HepG2 (cell line): ENCODE measurements around the gene NHSL1. TPM values are rescaled to one million over a fixed set of nuclear protein-coding genes. Genes with fewer than 3 reads are reported as not detected.

ENCODE experiments used
- ARID5B ChIP-seq: IDR thresholded peaks from 2 replicates; pipeline ENCODE4 v1.4.0; 2020; ENCODE audit warnings: mild to moderate bottlenecking, missing genetic modification reagents
- BCL6 ChIP-seq: IDR thresholded peaks from 2 replicates; pipeline ENCODE4 v1.6.1; 2016; ENCODE audit warnings: missing genetic modification reagents, missing compliant biosample characterization
- FOXO1 ChIP-seq: sonication (generic); formaldehyde crosslinking; IDR thresholded peaks from 2 replicates; pipeline ENCODE4 v1.4.0; 2020; ENCODE audit warnings: missing genetic modification reagents
- HMG20B ChIP-seq: conservative IDR thresholded peaks from 2 replicates; pipeline ENCODE4 v1.6.1; 2016; ENCODE audit warnings: missing genetic modification reagents, missing compliant biosample characterization
- HOXA5 ChIP-seq: sonication (generic); formaldehyde crosslinking; IDR thresholded peaks from 2 replicates; pipeline ENCODE4 v1.4.0; 2020; ENCODE audit warnings: missing genetic modification reagents
- KDM4B ChIP-seq: sonication (generic); formaldehyde crosslinking; IDR thresholded peaks from 2 replicates; pipeline ENCODE4 v1.4.0; 2020; ENCODE audit warnings: missing genetic modification reagents
- KLF16 ChIP-seq, 2 experiments: sonication (generic) in 1 of 2; formaldehyde crosslinking in 1 of 2; IDR thresholded peaks; 2 replicates each; pipeline versions ENCODE4 v1.6.1 to v1.8.0; 2016 to 2023; ENCODE audit warnings: missing genetic modification reagents in 2 of 2, missing compliant biosample characterization in 1 of 2
- MYNN ChIP-seq: sonication (generic); formaldehyde crosslinking; IDR thresholded peaks from 2 replicates; pipeline ENCODE4 v1.4.0; 2020; ENCODE audit warnings: mild to moderate bottlenecking, low read depth, missing genetic modification reagents
- RCOR2 ChIP-seq: IDR thresholded peaks from 2 replicates; pipeline ENCODE4 v1.6.1; 2016; ENCODE audit warnings: missing biosample characterization, missing genetic modification reagents
- REPIN1 ChIP-seq: sonication (generic); formaldehyde crosslinking; IDR thresholded peaks from 2 replicates; pipeline ENCODE4 v1.8.0; 2022; ENCODE audit warnings: missing genetic modification reagents, low read depth, mild to moderate bottlenecking, borderline replicate concordance
- RFXAP ChIP-seq: sonication (generic); formaldehyde crosslinking; IDR thresholded peaks from 2 replicates; pipeline ENCODE4 v1.4.0; 2020; ENCODE audit warnings: missing genetic modification reagents, borderline replicate concordance
- SNAI1 ChIP-seq: sonication (generic); formaldehyde crosslinking; IDR thresholded peaks from 2 replicates; pipeline ENCODE4 v1.5.0; 2020; ENCODE audit warnings: mild to moderate bottlenecking, missing genetic modification reagents, borderline replicate concordance
- ZFYVE20 ChIP-seq: sonication (generic); formaldehyde crosslinking; IDR thresholded peaks from 2 replicates; pipeline ENCODE4 v1.8.0; 2023; ENCODE audit warnings: low read depth, mild to moderate bottlenecking, moderate library complexity, missing genetic modification reagents, borderline replicate concordance
- ZNF615 ChIP-seq: sonication (generic); formaldehyde crosslinking; IDR thresholded peaks from 2 replicates; pipeline ENCODE4 v1.5.0; 2020; ENCODE audit warnings: mild to moderate bottlenecking, missing genetic modification reagents, borderline replicate concordance
- ZNF713 ChIP-seq: sonication (generic); formaldehyde crosslinking; IDR thresholded peaks from 2 replicates; pipeline ENCODE4 v1.4.0; 2020; ENCODE audit warnings: mild to moderate bottlenecking, missing genetic modification reagents
- polyA plus RNA-seq, 8 experiments: library from polyadenylated mRNA; depleted of rRNA in 3 of 8; stranded (reverse) in 7 of 8; unstranded in 1 of 8; fragments of >200 nt; fragmentation: Illumina TruSeq in 4 of 8; extraction: Trizol in 4 of 8; gene quantifications; 2 replicates each; pipeline versions ENCODE4 v1.2.1 to v1.2.3, GENCODE V29; 2011 to 2016; ENCODE audit warnings: low read depth in 4 of 8, missing spikeins in 1 of 8, mixed read lengths in 1 of 8; ENCODE audit not compliant: insufficient read depth in 1 of 8
- total RNA-seq, 5 experiments: library from RNA; depleted of rRNA; stranded (reverse); fragments of >200 nt; fragmentation: Illumina TruSeq; extraction: Trizol; gene quantifications; 2 replicates each; pipeline ENCODE4 v1.2.3, GENCODE V29; 2016; ENCODE audit warnings: low read depth in 1 of 5
- TF ChIP-seq, protein P1 (sequence below): IDR thresholded peaks from 2 replicates; pipeline ENCODE4 v1.6.1; 2016; ENCODE audit warnings: low read depth, missing genetic modification reagents, missing compliant biosample characterization

NHSL1 gene
- total and polyA plus RNA-seq, 2 of the 13 experiments (the other 11 are each of a cell fraction or from before 2014, with no cell fraction given) = 24.9 to 53.6 TPM

DNA sequence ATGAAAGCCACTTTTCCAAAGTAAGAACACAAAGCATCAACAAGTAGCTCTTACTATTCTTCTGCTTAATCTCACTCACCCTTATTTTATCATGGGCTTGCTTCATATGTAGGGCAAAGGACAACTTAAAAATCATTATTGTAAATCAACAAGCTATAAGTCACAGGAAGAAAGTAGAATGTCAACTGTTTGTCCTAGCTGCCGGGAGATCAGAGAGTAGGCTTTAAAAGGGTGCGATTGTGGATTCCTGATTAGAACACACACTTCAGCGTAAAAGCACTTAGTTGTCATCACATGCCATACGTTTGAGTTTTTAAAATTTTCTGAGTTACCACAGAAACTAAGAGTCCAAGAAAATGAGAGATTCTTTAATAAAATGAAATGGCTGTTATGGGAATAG, 44.4 kb upstream of the NHSL1 start (continued):
- no peak for TF ChIP-seq RFXAP (CRISPR knock-in tag)
- peak; percentile 99 for TF ChIP-seq MYNN
- TF ChIP-seq HOXA5 (CRISPR knock-in tag) = 0 out of 2 replicates have a peak, but pooled peaks have one; percentile 51
- 0 out of 2 replicates have a peak, but pooled peaks have one; percentile 34 for TF ChIP-seq SNAI1 (CRISPR knock-in tag)
- peak; percentile 96 for TF ChIP-seq RCOR2 (CRISPR knock-in tag)
- TF ChIP-seq HMG20B (CRISPR knock-in tag) = peak; percentile 84
- peak; percentile 98 for TF ChIP-seq ARID5B (CRISPR knock-in tag)
- no peak for TF ChIP-seq ZFYVE20 (CRISPR knock-in tag)
- 0 out of 2 replicates have a peak, but pooled peaks have one; percentile 52 for TF ChIP-seq REPIN1
- peak; percentile 46; the same call in 1 of the 2 replicates for TF ChIP-seq ZNF615
- TF ChIP-seq BCL6 (CRISPR knock-in tag) = peak; percentile 84
- TF ChIP-seq KDM4B (CRISPR knock-in tag) = peak; percentile 66; the same call in 1 of the 2 replicates
- TF ChIP-seq, protein P1, sequence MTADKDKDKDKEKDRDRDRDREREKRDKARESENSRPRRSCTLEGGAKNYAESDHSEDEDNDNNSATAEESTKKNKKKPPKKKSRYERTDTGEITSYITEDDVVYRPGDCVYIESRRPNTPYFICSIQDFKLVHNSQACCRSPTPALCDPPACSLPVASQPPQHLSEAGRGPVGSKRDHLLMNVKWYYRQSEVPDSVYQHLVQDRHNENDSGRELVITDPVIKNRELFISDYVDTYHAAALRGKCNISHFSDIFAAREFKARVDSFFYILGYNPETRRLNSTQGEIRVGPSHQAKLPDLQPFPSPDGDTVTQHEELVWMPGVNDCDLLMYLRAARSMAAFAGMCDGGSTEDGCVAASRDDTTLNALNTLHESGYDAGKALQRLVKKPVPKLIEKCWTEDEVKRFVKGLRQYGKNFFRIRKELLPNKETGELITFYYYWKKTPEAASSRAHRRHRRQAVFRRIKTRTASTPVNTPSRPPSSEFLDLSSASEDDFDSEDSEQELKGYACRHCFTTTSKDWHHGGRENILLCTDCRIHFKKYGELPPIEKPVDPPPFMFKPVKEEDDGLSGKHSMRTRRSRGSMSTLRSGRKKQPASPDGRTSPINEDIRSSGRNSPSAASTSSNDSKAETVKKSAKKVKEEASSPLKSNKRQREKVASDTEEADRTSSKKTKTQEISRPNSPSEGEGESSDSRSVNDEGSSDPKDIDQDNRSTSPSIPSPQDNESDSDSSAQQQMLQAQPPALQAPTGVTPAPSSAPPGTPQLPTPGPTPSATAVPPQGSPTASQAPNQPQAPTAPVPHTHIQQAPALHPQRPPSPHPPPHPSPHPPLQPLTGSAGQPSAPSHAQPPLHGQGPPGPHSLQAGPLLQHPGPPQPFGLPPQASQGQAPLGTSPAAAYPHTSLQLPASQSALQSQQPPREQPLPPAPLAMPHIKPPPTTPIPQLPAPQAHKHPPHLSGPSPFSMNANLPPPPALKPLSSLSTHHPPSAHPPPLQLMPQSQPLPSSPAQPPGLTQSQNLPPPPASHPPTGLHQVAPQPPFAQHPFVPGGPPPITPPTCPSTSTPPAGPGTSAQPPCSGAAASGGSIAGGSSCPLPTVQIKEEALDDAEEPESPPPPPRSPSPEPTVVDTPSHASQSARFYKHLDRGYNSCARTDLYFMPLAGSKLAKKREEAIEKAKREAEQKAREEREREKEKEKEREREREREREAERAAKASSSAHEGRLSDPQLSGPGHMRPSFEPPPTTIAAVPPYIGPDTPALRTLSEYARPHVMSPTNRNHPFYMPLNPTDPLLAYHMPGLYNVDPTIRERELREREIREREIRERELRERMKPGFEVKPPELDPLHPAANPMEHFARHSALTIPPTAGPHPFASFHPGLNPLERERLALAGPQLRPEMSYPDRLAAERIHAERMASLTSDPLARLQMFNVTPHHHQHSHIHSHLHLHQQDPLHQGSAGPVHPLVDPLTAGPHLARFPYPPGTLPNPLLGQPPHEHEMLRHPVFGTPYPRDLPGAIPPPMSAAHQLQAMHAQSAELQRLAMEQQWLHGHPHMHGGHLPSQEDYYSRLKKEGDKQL = peak; percentile 73; the same call in 1 of the 2 replicates
- peak; percentile 94 for TF ChIP-seq FOXO1 (CRISPR knock-in tag)
- TF ChIP-seq KLF16 (CRISPR knock-in tag; IDR thresholded peaks at IDR 0.05) = peak in 1 of 2 experiments; percentile 68; a peak in 2 of 4 replicates
- no peak for TF ChIP-seq ZNF713
